Coronary artery (tissue), 2 donors: ENCODE data around the gene DCTN2.

ENCODE experiments used
- DNase-seq: peaks from one replicate; pipeline ENCODE4 v3.0.0-alpha.2; 2017; ENCODE audit warnings: low spot score
- H3K27ac ChIP-seq, 2 donors: fragments of 200-600 bp; sonication (generic); one replicate each; pipeline ENCODE4 v1.5.1; 2016 to 2019
- H3K4me3 ChIP-seq: fragments of 200-600 bp; sonication (generic); 2 replicates; pipeline ENCODE4 v1.5.1; 2016; ENCODE audit warnings: mild to moderate bottlenecking, moderate library complexity
- TF ChIP-seq, protein P1 (sequence below): fragments of 200-600 bp; sonication (generic); IDR thresholded peaks from one replicate; pipeline ENCODE4 v1.5.1; 2019; ENCODE audit warnings: antibody characterized with exemption

DCTN2 gene

GRCh38 chr12:57530396-57531142 lies 16.4 kb downstream of the DCTN2 start:
- Histone ChIP-seq H3K27ac (no peak overlapping the region), H3K4me3 (no peak overlapping the region)
- DNase-seq, result no peak
- TF ChIP-seq, protein P1, sequence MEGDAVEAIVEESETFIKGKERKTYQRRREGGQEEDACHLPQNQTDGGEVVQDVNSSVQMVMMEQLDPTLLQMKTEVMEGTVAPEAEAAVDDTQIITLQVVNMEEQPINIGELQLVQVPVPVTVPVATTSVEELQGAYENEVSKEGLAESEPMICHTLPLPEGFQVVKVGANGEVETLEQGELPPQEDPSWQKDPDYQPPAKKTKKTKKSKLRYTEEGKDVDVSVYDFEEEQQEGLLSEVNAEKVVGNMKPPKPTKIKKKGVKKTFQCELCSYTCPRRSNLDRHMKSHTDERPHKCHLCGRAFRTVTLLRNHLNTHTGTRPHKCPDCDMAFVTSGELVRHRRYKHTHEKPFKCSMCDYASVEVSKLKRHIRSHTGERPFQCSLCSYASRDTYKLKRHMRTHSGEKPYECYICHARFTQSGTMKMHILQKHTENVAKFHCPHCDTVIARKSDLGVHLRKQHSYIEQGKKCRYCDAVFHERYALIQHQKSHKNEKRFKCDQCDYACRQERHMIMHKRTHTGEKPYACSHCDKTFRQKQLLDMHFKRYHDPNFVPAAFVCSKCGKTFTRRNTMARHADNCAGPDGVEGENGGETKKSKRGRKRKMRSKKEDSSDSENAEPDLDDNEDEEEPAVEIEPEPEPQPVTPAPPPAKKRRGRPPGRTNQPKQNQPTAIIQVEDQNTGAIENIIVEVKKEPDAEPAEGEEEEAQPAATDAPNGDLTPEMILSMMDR, result no peak

DNA sequence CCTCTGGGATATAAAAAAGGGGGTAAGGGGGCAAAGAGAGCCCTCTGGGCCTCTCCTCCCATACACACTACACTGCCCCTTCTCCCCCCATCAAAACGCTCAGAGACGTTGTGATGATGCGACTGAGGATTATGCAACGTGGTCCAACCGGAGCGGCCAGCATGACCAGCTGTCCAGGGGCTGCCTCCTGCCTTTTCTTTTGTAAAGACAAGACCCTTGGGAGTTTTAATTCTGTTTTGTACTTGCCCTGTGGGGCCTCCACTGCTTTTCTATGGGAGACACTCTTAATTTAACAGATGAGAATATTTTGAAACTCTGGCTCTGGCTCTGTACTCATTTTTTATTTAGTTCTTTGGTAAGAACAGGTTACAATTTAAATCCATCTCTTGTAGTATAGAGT lies 17.2 kb downstream of the DCTN2 start:
- Histone ChIP-seq H3K27ac (no peak overlapping the region), H3K4me3 (no peak overlapping the region)
- TF ChIP-seq, protein P1, result no peak
- DNase-seq, result no peak

DNA sequence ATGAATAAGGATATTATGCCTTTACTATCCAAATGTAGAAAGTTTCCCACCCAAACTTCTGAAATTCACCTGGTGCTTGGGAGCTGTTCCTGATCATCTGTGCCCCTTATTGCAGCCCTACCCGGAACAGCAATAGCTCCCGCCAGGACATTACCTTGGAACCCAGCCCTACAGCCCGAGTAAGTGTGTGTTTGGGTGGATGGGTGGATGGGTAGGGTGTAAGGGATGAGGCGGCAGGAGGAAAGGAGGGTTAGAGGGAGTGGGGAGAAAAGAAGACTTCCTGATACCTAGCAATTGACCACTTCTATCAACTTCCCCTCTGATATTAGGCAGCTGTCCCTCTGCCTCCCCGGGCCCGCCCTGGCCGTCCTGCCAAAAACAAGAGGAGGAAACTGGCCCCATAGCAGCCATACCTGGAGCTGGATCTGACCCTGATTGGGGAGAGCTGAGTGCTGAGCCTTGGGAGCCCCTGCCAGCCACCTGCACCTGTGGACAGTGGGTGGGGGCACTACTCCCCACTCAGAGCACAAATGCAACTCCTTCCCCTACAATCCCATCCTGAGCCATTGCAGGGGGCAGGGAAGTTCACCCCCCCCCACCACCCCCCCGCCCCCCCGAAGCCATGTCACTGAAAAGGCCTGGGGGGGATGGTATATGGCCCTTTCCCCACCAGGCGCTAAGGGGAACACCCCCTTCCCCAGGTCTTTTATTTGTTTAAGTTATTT lies 18.0 kb downstream of the DCTN2 start:
- no peak overlapping the region for H3K4me3 ChIP-seq
- no peak overlapping the region for H3K27ac ChIP-seq
- TF ChIP-seq, protein P1, result no peak
- DNase-seq, result no peak

DNA sequence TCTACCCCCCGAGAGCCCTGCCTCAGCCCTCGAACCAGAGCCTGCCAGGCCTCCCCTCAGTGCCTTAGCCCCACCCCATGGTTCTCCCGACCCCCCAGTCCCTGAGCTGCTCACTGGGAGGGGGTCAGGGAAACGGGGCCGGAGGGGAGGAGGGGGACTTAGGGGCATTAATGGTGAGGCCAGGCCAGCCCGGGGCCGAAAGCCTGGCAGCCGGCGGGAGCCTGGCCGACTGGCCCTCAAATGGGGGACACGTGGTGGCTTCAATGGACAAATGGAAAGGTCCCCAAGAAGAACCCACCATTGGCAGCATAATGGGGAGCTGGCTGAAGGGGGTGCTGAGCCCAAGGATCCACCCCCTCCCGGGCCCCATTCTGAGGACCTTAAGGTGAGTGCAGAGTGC lies 18.8 kb downstream of the DCTN2 start:
- H3K27ac ChIP-seq, result no peak overlapping the region
- no peak for DNase-seq
- TF ChIP-seq, protein P1, result no peak

DNA sequence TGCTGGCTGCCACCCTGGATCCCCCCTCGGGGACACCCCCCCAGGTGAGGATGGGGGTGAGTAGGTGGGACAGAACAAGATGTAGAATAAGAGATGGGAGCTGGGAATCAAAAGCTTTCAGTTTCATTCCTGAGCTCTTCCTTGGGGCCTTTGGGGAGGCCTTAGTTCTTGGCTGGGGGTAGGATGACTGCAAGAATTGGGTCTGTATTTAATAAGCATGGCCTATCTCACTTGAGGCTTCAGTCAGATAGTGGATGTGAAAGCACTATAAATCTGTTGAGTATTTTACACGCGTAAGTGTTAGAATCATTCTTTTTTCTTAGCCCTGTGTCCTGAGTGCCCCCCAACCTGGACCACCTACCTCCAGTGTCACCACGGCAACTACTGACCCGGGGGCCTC lies 19.8 kb downstream of the DCTN2 start:
- Histone ChIP-seq H3K27ac (no peak overlapping the region), H3K4me3 (no peak overlapping the region)
- no peak for DNase-seq
- TF ChIP-seq, protein P1, result no peak

More for the DNA sequence above, 18.8 kb downstream of the DCTN2 start:
- H3K4me3 ChIP-seq, result no peak overlapping the region

DNA sequence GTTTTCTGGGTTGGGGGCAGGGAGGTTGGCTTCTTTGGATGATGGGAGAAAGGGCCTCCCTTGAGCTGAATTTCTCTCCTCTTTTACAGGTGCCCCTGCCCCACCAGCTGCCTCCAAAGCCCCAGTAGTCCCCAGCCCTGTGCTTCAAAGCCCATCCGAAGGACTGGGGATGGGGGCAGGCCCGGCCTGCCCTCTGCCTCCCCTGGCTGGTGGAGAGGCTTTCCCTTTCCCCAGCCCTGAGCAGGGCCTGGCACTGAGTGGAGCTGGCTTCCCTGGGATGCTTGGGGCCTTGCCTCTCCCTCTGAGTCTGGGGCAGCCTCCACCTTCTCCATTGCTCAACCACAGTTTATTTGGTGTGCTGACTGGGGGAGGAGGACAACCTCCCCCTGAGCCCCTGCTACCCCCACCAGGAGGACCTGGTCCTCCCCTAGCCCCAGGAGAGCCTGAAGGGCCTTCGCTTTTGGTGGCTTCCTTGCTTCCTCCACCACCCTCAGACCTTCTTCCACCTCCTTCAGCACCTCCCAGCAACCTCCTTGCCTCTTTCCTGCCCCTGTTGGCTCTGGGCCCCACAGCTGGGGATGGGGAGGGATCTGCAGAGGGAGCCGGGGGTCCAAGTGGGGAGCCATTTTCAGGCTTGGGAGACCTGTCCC lies 20.4 kb downstream of the DCTN2 start:
- DNase-seq, result no peak
- Histone ChIP-seq H3K4me3 (no peak overlapping the region), H3K27ac (no peak overlapping the region)
- TF ChIP-seq, protein P1, result no peak
